HL-60 (cell line): ENCODE data around the gene SASH3.

Experiments
- DNase-seq, 2 experiments: peaks; one replicate each; pipeline ENCODE4 v3.0.0-alpha.2; 2010 to 2020; ENCODE audit warnings: low read depth in 1 of 2, low spot score in 1 of 2
- H3K27ac ChIP-seq: fragments of 250-450 bp; sonication (Bioruptor Pico); replicated peaks from 2 replicates; pipeline ENCODE4 v1.5.1; 2020; ENCODE audit warnings: mild to moderate bottlenecking, moderate library complexity
- H3K27me3 ChIP-seq: fragments of 250-450 bp; sonication (Bioruptor Pico); 2 replicates; pipeline ENCODE4 v1.5.1; 2021; ENCODE audit warnings: mild to moderate bottlenecking, moderate library complexity; ENCODE audit not compliant: insufficient read depth, poor library complexity, severe bottlenecking
- H3K4me3 ChIP-seq: replicated peaks from 2 replicates; pipeline ENCODE4 v1.5.1; 2011; ENCODE audit warnings: mild to moderate bottlenecking, control low read depth, low read length; ENCODE audit not compliant: insufficient read depth
- CTCF ChIP-seq: IDR thresholded peaks from one replicate; pipeline ENCODE4 v1.5.1; 2011; ENCODE audit warnings: low read length, control low read depth, inconsistent platforms; ENCODE audit not compliant: insufficient read depth
- GABPA ChIP-seq: IDR thresholded peaks from 2 replicates; pipeline ENCODE4 v1.6.1; 2012; ENCODE audit warnings: low read depth
- POLR2AphosphoS5 ChIP-seq: IDR thresholded peaks from 2 replicates; pipeline ENCODE4 v1.6.1; 2012; ENCODE audit warnings: low read depth
- REST ChIP-seq: IDR thresholded peaks from 2 replicates; pipeline ENCODE4 v1.6.1; 2012; ENCODE audit warnings: low read depth; ENCODE audit not compliant: insufficient replicate concordance
- SPI1 ChIP-seq: IDR thresholded peaks from 2 replicates; pipeline ENCODE4 v1.6.1; 2012; ENCODE audit warnings: low read depth, mild to moderate bottlenecking, borderline replicate concordance

Gene SASH3

GRCh38 chrX:129760981-129761380 lies 18.8 kb upstream of the SASH3 start:
- no peak overlapping the region for H3K27ac ChIP-seq

GRCh38 chrX:129761596-129761995 lies 18.2 kb upstream of the SASH3 start:
- DNase-seq = no peak
- no peak overlapping the region for H3K4me3 ChIP-seq
- H3K27me3 ChIP-seq = no peaks in the 10 kb centered on the region
- TF ChIP-seq REST (no peak), SPI1 (no peak), GABPA (no peak), POLR2AphosphoS5 (no peak)
- no peak overlapping the region for H3K27ac ChIP-seq

More at GRCh38 chrX:129760981-129761380, 18.8 kb upstream of the SASH3 start:
- no peak overlapping the region for H3K4me3 ChIP-seq
- no peak for DNase-seq
- no peaks in the 10 kb centered on the region for H3K27me3 ChIP-seq
- TF ChIP-seq CTCF (no peak), GABPA (no peak)

- no peak for DNase-seq
- Histone ChIP-seq H3K27me3 (no peaks in the 10 kb centered on the region), H3K4me3 (no peak overlapping the region), H3K27ac (no peak overlapping the region)
- TF ChIP-seq SPI1 (no peak), CTCF (no peak), REST (no peak)
Measured at GRCh38 chrX:129762448-129762847, 17.3 kb upstream of the SASH3 start.

- DNase-seq = no peak
- Histone ChIP-seq H3K4me3 (no peak overlapping the region), H3K27ac (no peak overlapping the region), H3K27me3 (no peaks in the 10 kb centered on the region)
- no peak for TF ChIP-seq REST
- no peak for TF ChIP-seq CTCF
- TF ChIP-seq POLR2AphosphoS5 = no peak
- TF ChIP-seq SPI1 = no peak
- TF ChIP-seq GABPA = no peak
Measured at GRCh38 chrX:129763666-129764065, 16.1 kb upstream of the SASH3 start.
